Stimulated activated CD4-positive, alpha-beta T cell treated with anti-CD3 and anti-CD28 coated beads, Interleukin-4, amount 100 ng/mL, for 1 hour (primary cell): ENCODE data around the gene TRIM8.

Experiments used
- DNase-seq: peaks from one replicate; pipeline ENCODE4 v3.0.0-alpha.2; 2020

TRIM8 gene

GRCh38 chr10:102634686-102635085 lies 9.6 kb upstream of the TRIM8 start:
- DNase-seq: no peak

GRCh38 chr10:102635377-102635776 lies 8.9 kb upstream of the TRIM8 start:
- DNase-seq: no peak

GRCh38 chr10:102639537-102639936 lies 4.7 kb upstream of the TRIM8 start:
- DNase-seq: no peak

- no peak for DNase-seq
Measured at GRCh38 chr10:102641402-102641801, 2.9 kb upstream of the TRIM8 start.

- DNase-seq: peak; percentile 98
Measured at GRCh38 chr10:102641880-102642735, 2.2 kb upstream of the TRIM8 start.

GRCh38 chr10:102642736-102643335 lies 1.4 kb upstream of the TRIM8 start:
- DNase-seq: peak; percentile 57

- peak; percentile 50 for DNase-seq
Measured at GRCh38 chr10:102643336-102644065, 778 bp upstream of the TRIM8 start.

GRCh38 chr10:102644646-102645387 lies 538 bp downstream of the TRIM8 start:
- peak; percentile 79 for DNase-seq

- no peak for DNase-seq
Measured at GRCh38 chr10:102645388-102645740, 1.1 kb downstream of the TRIM8 start.

- peak; percentile 66 for DNase-seq
Measured at GRCh38 chr10:102645741-102646609, 1.7 kb downstream of the TRIM8 start.

- peak; percentile 57 for DNase-seq
Measured at GRCh38 chr10:102646610-102647442, 2.5 kb downstream of the TRIM8 start.

GRCh38 chr10:102647443-102648268 lies 3.4 kb downstream of the TRIM8 start:
- no peak for DNase-seq

- no peak for DNase-seq
Measured at GRCh38 chr10:102648269-102648888, 4.1 kb downstream of the TRIM8 start.

- no peak for DNase-seq
Measured at GRCh38 chr10:102648889-102649796, 4.9 kb downstream of the TRIM8 start.

- DNase-seq: no peak
Measured at GRCh38 chr10:102649797-102650654, 5.7 kb downstream of the TRIM8 start.

GRCh38 chr10:102650655-102651454 lies 6.6 kb downstream of the TRIM8 start:
- no peak for DNase-seq
